Calu3 (cell line): ENCODE data around the gene CHST12. TPM values are rescaled to one million over a fixed set of nuclear protein-coding genes. Genes with fewer than 3 reads are reported as not detected.

Source experiments
- BruUV-seq: library from RNA; stranded (reverse); fragments of 400-500 nt; replicated peaks from 2 replicates; lab custom pipeline; 2021; lab: Mats Ljungman, UMichigan
- CTCF ChIA-PET: fragments of 300-600 bp; sonication (Branson Sonifier 250); formaldehyde crosslinking; loops from one replicate; lab custom pipeline; 2022; ENCODE audit warnings: antibody characterized with exemption; lab: Charles Lee
- DNase-seq: peaks from one replicate; pipeline ENCODE4 v3.0.0; 2022
- H3K27ac Mint-ChIP-seq: one replicate; pipeline ENCODE4 v1.8.0; 2022; ENCODE audit warnings: mixed read lengths; ENCODE audit not compliant: unreplicated experiment
- H3K27me3 Mint-ChIP-seq: one replicate; pipeline ENCODE4 v1.8.0; 2022; ENCODE audit warnings: mixed read lengths; ENCODE audit not compliant: unreplicated experiment
- H3K36me3 Mint-ChIP-seq: one replicate; pipeline ENCODE4 v1.8.0; 2022; ENCODE audit warnings: mild to moderate bottlenecking, moderate library complexity, mixed read lengths; ENCODE audit not compliant: insufficient read depth, unreplicated experiment
- H3K4me1 Mint-ChIP-seq: one replicate; pipeline ENCODE4 v1.8.0; 2022; ENCODE audit warnings: mild to moderate bottlenecking, low read depth, mixed read lengths; ENCODE audit not compliant: unreplicated experiment
- H3K4me3 Mint-ChIP-seq: one replicate; pipeline ENCODE4 v1.8.0; 2022; ENCODE audit warnings: mild to moderate bottlenecking, low read depth, moderate library complexity, mixed read lengths; ENCODE audit not compliant: unreplicated experiment
- H3K9me3 Mint-ChIP-seq: one replicate; pipeline ENCODE4 v1.8.0; 2022; ENCODE audit warnings: low read depth, mixed read lengths; ENCODE audit not compliant: unreplicated experiment
- intact Hi-C: fragments of 100-400 bp; cut with micrococcal nuclease; formaldehyde crosslinking; loops from one replicate; pipeline ENCODE4 v1.10.0; 2022; ENCODE audit not compliant: unreplicated experiment
- total RNA-seq: library from RNA; stranded (reverse); gene quantifications from 2 replicates; pipeline ENCODE4 v1.2.3, GENCODE V29; 2022
- TF ChIP-seq, protein P1 (sequence below): fragments of 200-600 bp; IDR thresholded peaks from one replicate; pipeline ENCODE4 v1.8.0; 2022; ENCODE audit warnings: antibody characterized with exemption; ENCODE audit not compliant: unreplicated experiment

The CHST12 gene
- total RNA-seq, 1 experiment from 2014 or later, result 21.2 TPM

DNA sequence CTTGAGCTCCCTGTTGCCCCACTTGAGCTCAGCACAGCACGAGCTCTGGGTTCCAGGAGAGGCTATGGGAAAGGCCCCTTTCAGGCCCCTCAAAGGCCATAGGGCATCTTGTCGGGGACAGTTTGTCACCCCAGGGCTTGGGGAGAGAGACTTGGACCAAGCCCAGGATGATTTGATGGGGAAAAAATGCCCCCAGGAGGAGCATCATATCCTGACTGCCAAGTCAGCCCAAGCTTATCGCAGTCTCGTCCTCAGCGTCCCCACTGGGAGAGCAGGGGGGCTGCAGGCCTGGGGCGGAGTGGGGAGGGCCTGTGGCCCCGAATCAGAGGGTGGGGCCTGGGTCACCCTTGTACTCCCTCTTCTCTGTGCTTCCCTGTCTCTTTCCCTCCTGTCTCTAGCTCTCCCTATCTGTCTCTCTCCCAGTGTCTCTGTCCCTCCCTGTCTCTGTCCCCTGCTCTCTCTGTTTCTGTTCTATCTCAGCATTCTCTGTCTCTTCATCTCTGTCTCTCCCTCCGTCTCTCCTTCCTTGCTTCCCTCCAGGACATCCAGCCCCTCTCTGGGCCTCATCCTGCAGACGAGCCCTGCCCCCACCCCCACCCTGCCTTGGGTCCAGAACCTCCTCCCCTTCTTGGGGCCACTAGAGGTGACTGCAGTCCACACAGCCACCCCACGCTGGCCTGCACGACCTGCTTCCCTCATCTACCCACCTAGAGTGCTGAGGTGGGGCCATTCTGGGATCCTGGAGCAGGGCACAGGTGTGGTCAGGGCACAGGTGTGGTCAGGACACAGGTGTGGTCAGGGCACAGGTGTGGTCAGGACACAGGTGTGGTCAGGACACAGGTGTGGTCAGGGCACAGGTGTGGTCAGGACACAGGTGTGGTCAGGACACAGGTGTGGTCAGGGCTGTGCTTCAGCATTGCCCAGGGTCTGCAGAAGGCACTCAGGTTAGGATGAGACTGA, 90.1 kb downstream of the CHST12 start:
- Mint-ChIP-seq H3K4me1 (no peaks in the 10 kb centered on the region), H3K27me3 (peaks cover 84% of the 10 kb centered on the region), H3K36me3 (peaks cover 11% of the 10 kb centered on the region), H3K4me3 (no peak overlapping the region), H3K9me3 (peaks cover 6% of the 10 kb centered on the region), H3K27ac (no peak overlapping the region)
- BruUV-seq, result no TSS peak
- DNase-seq, result no peak
- TF ChIP-seq, protein P1, sequence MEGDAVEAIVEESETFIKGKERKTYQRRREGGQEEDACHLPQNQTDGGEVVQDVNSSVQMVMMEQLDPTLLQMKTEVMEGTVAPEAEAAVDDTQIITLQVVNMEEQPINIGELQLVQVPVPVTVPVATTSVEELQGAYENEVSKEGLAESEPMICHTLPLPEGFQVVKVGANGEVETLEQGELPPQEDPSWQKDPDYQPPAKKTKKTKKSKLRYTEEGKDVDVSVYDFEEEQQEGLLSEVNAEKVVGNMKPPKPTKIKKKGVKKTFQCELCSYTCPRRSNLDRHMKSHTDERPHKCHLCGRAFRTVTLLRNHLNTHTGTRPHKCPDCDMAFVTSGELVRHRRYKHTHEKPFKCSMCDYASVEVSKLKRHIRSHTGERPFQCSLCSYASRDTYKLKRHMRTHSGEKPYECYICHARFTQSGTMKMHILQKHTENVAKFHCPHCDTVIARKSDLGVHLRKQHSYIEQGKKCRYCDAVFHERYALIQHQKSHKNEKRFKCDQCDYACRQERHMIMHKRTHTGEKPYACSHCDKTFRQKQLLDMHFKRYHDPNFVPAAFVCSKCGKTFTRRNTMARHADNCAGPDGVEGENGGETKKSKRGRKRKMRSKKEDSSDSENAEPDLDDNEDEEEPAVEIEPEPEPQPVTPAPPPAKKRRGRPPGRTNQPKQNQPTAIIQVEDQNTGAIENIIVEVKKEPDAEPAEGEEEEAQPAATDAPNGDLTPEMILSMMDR, result no peak
- CTCF ChIA-PET, result interaction anchor here (0.8 kb wide), 1 partner anchor 16 kb away, joined by 3 read pairs; no protein-coding TSS in a partner anchor
- intact Hi-C loops, result no loop called here

DNA sequence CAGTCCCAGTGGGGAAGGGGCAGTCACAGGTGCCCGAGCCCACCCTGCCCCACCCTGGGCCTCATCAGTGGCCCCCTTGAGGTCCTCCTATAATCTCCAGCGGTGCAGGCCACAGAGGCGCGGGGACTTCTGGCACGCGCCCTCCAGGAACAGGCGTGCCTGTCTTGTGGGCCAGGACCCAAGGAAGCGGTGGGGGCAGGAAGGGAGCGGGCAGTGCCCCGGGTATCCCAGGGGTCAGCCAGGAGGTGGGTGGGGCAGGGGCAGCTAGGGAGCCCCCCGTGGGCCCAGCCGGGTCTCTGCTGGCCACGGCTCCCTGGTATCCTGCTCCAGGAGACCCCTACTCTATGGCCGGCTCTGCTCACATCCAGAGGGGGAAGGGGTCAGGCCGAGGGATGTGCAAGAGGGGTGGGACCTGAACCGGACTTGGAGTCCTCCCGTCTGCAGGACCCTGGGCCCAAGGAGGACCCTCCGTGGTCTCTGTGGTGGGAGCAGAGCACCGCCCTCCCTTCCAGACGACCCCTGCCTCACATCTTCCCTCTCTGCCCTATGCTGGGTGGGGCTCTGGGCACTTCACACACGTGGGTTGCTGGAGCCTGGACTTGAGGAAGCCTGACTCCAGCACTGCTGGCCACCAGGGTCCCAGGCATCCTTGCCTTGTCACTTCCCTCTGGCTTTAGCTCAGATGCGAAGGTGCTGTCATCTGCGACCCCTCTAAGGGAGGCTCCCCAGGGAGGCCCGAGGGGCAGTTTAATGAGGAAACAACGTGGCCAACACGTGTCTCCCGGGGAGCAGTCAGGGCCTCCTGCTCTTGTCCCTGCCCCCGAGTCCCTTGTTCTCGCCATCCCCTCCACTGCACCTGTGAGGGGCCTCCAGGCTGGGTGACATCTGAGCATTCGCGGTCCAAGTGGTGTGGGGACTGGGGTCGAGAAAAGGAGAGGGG, 91.0 kb downstream of the CHST12 start:
- Mint-ChIP-seq H3K4me1 (no peaks in the 10 kb centered on the region), H3K27me3 (peaks cover 87% of the 10 kb centered on the region), H3K4me3 (no peak overlapping the region), H3K9me3 (peaks cover 6% of the 10 kb centered on the region), H3K27ac (no peak overlapping the region), H3K36me3 (peaks cover 15% of the 10 kb centered on the region)
- no TSS peak for BruUV-seq
- no peak for DNase-seq
- TF ChIP-seq, protein P1, result no peak
- CTCF ChIA-PET, result interaction anchor here (0.7 kb wide), 1 partner anchor 195 kb away, joined by 4 read pairs; no protein-coding TSS in a partner anchor
- intact Hi-C loops, result no loop called here

DNA sequence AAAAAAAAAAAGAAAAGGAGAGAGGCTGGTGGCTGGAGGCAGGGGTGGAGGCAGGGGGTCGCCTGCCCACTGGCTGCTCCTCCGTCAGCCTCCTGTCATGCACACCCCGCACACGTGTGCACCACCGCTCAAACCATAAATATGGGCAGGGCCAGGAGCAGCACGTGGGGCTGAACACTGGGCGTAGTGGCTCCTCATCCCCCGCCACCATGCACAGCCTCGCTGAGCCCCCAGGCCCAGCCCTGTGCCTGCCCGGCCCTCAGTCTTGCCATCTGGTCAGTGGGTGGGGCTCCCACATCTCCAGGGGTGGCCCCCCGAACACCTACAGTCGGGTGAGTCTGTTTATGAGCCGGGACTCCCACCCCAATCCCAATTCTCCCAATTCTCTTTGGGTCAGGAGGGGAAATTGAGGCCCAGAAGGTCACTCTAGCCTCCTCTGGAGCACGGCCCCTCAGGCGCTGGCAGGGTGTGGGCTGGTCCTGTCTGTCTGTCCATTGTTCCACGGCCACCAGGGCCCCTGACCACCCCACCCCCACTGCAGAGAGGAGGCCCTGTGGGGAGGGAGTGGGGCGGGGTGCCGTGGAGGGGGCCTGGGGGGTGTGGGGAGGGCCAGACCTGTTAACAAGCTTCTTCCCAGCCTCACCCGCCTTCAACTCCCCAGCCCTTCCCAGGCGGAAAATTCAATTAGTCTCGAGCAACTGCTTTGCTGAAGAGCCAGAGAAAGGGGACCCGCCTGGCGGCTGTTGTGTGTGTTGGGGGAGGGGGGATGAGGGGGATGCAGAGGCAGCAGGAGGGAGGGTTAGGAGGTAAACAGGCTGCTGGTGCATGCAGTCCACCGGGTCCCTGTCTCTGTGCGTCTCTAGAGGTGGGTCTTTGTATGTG, 92.2 kb downstream of the CHST12 start:
- H3K4me1 Mint-ChIP-seq, result no peaks in the 10 kb centered on the region
- peaks cover 6% of the 10 kb centered on the region for H3K9me3 Mint-ChIP-seq
- TF ChIP-seq, protein P1, result no peak
- intact Hi-C loops, result no loop called here
- peaks cover 99% of the 10 kb centered on the region for H3K27me3 Mint-ChIP-seq
- CTCF ChIA-PET, result interaction anchor here (0.7 kb wide), 1 partner anchor 194 kb away, joined by 4 read pairs; no protein-coding TSS in a partner anchor
- no peak for DNase-seq
- peaks cover 15% of the 10 kb centered on the region for H3K36me3 Mint-ChIP-seq
- H3K27ac Mint-ChIP-seq, result no peak overlapping the region
- no peak overlapping the region for H3K4me3 Mint-ChIP-seq
- no TSS peak for BruUV-seq
